Neutrophil (primary cell): ENCODE results near the gene CDKN3.
"Not testable (repeated sequence)": the region's sequence is repeated elsewhere in the genome, so short reads cannot be mapped to it uniquely, and the experiment has no call there.

Experiments used
- H3K27ac ChIP-seq: fragments of 200-600 bp; sonication (generic); 2 replicates; pipeline ENCODE4 v1.5.1; 2016; ENCODE audit warnings: mild to moderate bottlenecking, moderate library complexity
- H3K27me3 ChIP-seq: fragments of 200-600 bp; sonication (generic); 2 replicates; pipeline ENCODE4 v1.6.0; 2016; ENCODE audit warnings: mild to moderate bottlenecking
- H3K36me3 ChIP-seq: fragments of 200-600 bp; sonication (generic); 2 replicates; pipeline ENCODE4 v1.5.1; 2017
- H3K4me1 ChIP-seq, 2 experiments: fragments of 200-600 bp in 1 of 2; sonication (generic) in 1 of 2; 1 replicate in 1 of 2; 2 replicates in 1 of 2; pipeline versions ENCODE4 v1.5.1 to v1.6.1; 2013 to 2016; ENCODE audit warnings: low read depth in 1 of 2, low read length in 1 of 2, mild to moderate bottlenecking in 1 of 2, moderate library complexity in 1 of 2; ENCODE audit not compliant: control insufficient read depth in 1 of 2, insufficient read depth in 1 of 2
- H3K4me3 ChIP-seq, 2 experiments: fragments of 200-600 bp in 1 of 2; sonication (generic) in 1 of 2; 1 replicate in 1 of 2; 2 replicates in 1 of 2; pipeline ENCODE4 v1.5.1; 2013 to 2016; ENCODE audit warnings: low read depth in 1 of 2, low read length in 1 of 2, mild to moderate bottlenecking in 1 of 2, moderate library complexity in 1 of 2
- H3K9me3 ChIP-seq: fragments of 200-600 bp; sonication (generic); 2 replicates; pipeline ENCODE4 v1.5.1; 2016
- TF ChIP-seq, protein P1 (sequence below): fragments of 200-600 bp; sonication (generic); IDR thresholded peaks from 2 replicates; pipeline ENCODE4 v1.5.1; 2016; ENCODE audit warnings: antibody characterized with exemption

The CDKN3 gene

DNA sequence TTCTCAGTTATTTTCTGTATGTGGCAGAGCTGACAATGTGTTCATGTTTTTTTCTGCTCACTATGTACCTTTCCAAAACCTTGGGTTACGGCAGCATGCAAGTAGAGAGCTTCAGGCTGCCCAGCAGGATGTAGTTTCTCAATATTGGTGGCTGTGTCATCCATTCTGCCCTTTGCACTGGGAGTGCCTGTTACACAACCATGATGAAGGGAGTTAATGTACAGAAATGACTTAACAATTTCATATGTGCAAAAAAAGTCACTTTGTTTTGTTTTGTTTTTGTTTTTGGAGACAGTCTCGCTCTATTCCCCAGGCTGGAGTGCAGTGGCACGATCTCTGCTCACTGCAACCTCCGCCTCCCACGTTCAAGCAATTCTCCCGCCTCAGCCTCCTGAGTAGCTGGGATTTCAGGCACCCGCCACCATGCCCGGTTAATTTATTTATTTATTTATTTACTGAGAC is 50.5 kb downstream of the CDKN3 start:
- TF ChIP-seq, protein P1, sequence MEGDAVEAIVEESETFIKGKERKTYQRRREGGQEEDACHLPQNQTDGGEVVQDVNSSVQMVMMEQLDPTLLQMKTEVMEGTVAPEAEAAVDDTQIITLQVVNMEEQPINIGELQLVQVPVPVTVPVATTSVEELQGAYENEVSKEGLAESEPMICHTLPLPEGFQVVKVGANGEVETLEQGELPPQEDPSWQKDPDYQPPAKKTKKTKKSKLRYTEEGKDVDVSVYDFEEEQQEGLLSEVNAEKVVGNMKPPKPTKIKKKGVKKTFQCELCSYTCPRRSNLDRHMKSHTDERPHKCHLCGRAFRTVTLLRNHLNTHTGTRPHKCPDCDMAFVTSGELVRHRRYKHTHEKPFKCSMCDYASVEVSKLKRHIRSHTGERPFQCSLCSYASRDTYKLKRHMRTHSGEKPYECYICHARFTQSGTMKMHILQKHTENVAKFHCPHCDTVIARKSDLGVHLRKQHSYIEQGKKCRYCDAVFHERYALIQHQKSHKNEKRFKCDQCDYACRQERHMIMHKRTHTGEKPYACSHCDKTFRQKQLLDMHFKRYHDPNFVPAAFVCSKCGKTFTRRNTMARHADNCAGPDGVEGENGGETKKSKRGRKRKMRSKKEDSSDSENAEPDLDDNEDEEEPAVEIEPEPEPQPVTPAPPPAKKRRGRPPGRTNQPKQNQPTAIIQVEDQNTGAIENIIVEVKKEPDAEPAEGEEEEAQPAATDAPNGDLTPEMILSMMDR, result no peak

DNA sequence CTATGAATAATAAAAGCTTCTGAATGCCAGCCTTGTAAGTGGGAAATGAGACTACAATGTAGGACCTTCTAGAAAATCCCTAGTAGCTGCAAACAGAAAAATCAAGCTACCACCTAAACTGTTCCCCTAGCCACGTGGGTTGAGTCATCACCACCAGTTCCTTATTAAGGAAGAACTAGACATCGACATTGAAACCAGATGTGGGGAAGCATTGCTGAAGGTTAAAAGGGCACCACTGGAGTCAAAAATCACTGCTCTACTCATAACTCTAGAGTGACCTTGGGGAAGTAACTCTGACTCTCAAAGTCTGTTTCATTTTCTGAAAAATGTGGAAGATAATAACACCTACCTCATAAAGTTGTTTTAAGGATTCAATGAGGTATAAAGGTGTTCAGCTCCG is 53.7 kb downstream of the CDKN3 start:
- Histone ChIP-seq H3K36me3 (no peaks in the 10 kb centered on the region), H3K4me1 (peaks cover 46 to 47% of the 10 kb centered on the region in 2 experiments), H3K9me3 (no peaks in the 10 kb centered on the region), H3K4me3 (no peak overlapping the region), H3K27ac (peak overlapping the region; percentile 59), H3K27me3 (no peaks in the 10 kb centered on the region)
- TF ChIP-seq, protein P1, result no peak

More for the DNA sequence above, 50.5 kb downstream of the CDKN3 start:
- peak overlapping the region; percentile 90 for H3K27ac ChIP-seq
- no peaks in the 10 kb centered on the region for H3K27me3 ChIP-seq
- H3K4me1 ChIP-seq, result peaks cover 52 to 53% of the 10 kb centered on the region in 2 experiments
- H3K36me3 ChIP-seq, result no peaks in the 10 kb centered on the region
- H3K9me3 ChIP-seq, result no peaks in the 10 kb centered on the region
- H3K4me3 ChIP-seq, result peak overlapping the region; percentile 22 to 43

DNA sequence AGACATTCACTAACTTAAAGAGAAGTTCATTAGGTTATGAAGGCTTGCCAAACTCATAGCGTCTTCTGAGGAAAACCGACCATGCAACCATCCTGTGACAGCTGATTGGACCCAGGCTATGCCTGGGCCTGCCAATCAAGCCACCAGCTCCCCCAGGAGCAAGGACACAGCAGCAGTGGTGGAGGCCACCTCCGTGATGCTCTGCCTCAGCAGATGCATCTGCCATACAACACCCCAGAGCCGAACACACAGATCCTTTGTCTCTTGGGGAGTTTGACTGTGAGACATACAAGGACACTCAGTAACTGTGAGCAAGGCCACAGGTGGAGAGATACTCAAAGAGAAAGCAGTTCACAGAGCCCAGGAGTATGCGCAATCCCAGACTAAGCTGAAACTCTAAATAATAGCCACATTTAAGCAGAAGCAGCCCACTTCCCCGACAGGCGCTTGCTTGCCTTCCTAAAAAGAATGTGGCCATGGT is 54.4 kb downstream of the CDKN3 start:
- H3K4me3 ChIP-seq, result no peak overlapping the region
- TF ChIP-seq, protein P1, result no peak
- no peaks in the 10 kb centered on the region for H3K36me3 ChIP-seq
- peaks cover 40 to 41% of the 10 kb centered on the region in 2 experiments for H3K4me1 ChIP-seq
- no peaks in the 10 kb centered on the region for H3K9me3 ChIP-seq
- no peaks in the 10 kb centered on the region for H3K27me3 ChIP-seq
- H3K27ac ChIP-seq, result peak overlapping the region; percentile 59

GRCh38 chr14:54451961-54452360 is 55.2 kb downstream of the CDKN3 start:
- Histone ChIP-seq H3K27ac (no peak overlapping the region), H3K4me1 (peaks cover 32 to 33% of the 10 kb centered on the region in 2 experiments), H3K36me3 (no peaks in the 10 kb centered on the region), H3K4me3 (no peak overlapping the region), H3K27me3 (no peaks in the 10 kb centered on the region), H3K9me3 (no peaks in the 10 kb centered on the region)
- TF ChIP-seq, protein P1, result no peak

DNA sequence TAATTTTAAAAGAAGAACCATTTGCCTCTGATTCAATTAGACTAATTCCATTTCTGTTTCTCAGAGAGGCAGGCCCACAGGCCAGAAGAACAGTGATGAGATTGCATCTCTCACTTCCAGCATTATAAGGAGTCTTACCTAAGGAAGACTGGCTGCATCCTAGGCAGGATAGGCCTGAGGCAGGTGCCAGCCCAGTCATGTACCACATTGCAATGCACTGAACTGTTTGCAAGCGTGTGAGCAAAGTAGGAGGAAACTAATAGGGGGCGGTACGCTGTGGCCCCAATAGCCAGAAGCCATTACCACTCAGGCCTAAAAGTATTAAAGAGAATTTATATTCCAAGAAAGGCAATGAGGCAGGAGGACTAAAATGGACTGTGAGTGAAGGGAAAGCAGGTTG is 56.4 kb downstream of the CDKN3 start:
- Histone ChIP-seq H3K9me3 (no peaks in the 10 kb centered on the region), H3K4me1 (peaks cover 19 to 20% of the 10 kb centered on the region in 2 experiments), H3K27ac (no peak overlapping the region), H3K27me3 (no peaks in the 10 kb centered on the region), H3K36me3 (no peaks in the 10 kb centered on the region), H3K4me3 (no peak overlapping the region)
- TF ChIP-seq, protein P1, result no peak

GRCh38 chr14:54453990-54454389 is 57.2 kb downstream of the CDKN3 start:
- peaks cover 17 to 18% of the 10 kb centered on the region in 2 experiments for H3K4me1 ChIP-seq
- not testable (repeated sequence) for H3K27ac ChIP-seq, H3K4me3 ChIP-seq, H3K27me3 ChIP-seq, H3K9me3 ChIP-seq, H3K36me3 ChIP-seq
